ENCODE results near the gene ARHGEF25. TPM values are rescaled to one million over a fixed set of nuclear protein-coding genes. Genes with fewer than 3 reads are reported as not detected.
"Not testable (repeated sequence)": the region's sequence is repeated elsewhere in the genome, so short reads cannot be mapped to it uniquely, and the experiment has no call there.

Gene ARHGEF25
- total and polyA plus RNA-seq, 2 of the 4 experiments (the other 2 are of a cell fraction): 6.3 to 17.9 TPM

DNA sequence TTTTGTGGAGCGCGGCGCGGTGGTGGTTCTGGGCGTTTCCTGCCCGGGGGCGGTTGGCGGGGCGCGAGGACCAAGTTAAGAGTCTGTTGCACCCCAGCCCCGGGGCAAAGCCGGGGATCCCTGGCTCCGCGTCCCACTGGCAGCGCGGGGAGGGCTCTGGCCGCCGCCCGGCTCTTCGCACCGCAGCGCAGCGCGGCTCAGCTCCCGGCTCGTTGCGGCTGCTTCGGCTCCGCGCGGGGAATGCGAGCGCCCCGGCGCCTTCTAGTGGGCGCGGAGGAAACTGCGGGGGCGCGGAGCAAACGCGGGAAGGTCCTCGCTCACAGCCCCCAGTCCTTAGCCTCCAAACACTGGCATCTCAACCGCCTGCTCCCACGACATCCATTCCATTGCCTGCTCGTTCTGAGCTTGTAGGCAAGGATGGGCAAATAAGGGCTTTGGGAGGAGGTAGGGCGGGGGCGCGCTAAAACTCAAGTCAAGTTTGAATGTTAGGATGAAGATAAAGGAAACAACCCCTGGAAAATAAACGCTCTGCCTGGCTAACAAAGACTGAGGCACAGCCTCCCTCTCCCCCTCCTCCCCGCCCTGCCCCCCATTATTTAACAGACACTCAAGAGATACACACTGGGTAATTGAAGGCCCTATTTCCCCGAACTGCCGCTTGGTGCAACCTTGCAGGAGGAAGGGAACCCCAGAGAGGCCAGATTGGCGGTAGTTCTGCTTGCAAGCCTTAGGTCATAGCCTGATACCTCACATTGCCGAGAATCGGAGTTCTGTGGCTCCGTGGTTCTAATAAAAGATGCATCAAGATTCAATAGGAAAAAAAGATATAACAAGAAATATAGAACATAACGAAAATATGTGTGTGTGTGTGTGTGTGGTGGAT, 22.0 kb downstream of the ARHGEF25 start, which contains the start of gene B4GALNT1 (continued):
- TF ChIP-seq, protein P1, sequence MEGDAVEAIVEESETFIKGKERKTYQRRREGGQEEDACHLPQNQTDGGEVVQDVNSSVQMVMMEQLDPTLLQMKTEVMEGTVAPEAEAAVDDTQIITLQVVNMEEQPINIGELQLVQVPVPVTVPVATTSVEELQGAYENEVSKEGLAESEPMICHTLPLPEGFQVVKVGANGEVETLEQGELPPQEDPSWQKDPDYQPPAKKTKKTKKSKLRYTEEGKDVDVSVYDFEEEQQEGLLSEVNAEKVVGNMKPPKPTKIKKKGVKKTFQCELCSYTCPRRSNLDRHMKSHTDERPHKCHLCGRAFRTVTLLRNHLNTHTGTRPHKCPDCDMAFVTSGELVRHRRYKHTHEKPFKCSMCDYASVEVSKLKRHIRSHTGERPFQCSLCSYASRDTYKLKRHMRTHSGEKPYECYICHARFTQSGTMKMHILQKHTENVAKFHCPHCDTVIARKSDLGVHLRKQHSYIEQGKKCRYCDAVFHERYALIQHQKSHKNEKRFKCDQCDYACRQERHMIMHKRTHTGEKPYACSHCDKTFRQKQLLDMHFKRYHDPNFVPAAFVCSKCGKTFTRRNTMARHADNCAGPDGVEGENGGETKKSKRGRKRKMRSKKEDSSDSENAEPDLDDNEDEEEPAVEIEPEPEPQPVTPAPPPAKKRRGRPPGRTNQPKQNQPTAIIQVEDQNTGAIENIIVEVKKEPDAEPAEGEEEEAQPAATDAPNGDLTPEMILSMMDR (conservative IDR thresholded peaks at IDR 0.05; ENCODE audit: low read depth, low read length): peak; percentile 81
- TF ChIP-seq POLR2A (IDR thresholded peaks at IDR 0.05; ENCODE audit: low read depth, low read length) (no peak), CHD1 (IDR thresholded peaks at IDR 0.05; ENCODE audit: low read depth, low read length) (no peak), CEBPB (IDR thresholded peaks at IDR 0.05; ENCODE audit: low read depth, low read length) (no peak), RAD21 (IDR thresholded peaks at IDR 0.05; ENCODE audit: low read length) (peak; percentile 64), RFX5 (IDR thresholded peaks at IDR 0.05; ENCODE audit: low read depth, low read length) (no peak), RCOR1 (IDR thresholded peaks at IDR 0.05; ENCODE audit: insufficient replicate concordance, low read length) (no peak), MAZ (IDR thresholded peaks at IDR 0.05; ENCODE audit: borderline replicate concordance, low read depth, low read length) (peak; percentile 78; the same call in 1 of the 2 replicates), MXI1 (IDR thresholded peaks at IDR 0.05; ENCODE audit: borderline replicate concordance, low read depth, low read length) (no peak)

DNA sequence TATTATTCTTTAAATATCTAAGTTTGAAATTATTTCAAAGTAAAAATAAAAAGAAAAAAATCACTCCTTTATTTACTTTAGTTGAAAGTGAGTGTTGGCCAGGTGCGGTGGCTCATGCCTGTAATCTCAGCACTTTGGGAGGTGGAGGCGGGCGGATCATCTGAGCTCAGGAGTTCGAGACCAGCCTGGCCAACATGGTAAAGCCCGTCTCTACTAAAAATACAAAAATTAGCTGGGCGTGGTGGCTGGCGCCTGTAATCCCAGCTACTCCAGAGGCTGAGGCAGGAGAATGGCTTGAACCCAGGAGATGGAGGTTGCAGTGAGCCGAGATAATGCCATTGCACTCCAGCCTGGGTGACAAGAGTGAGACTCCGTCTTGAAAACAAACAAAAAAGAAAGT, 25.5 kb downstream of the ARHGEF25 start:
- H4K91ac ChIP-seq (ENCODE audit: insufficient read depth, low read depth, low read length); BruUV-seq (replicated peaks); H2AFZ ChIP-seq (replicated peaks; ENCODE audit: low read length, poor library complexity); H3K9me1 ChIP-seq (ENCODE audit: insufficient read depth, low read length); H3K4ac ChIP-seq (ENCODE audit: low read depth, low read length); H3K4me1 ChIP-seq (ENCODE audit: control insufficient read depth, insufficient read depth, low read length); H4K5ac ChIP-seq (ENCODE audit: low read depth, low read length); H3K36me3 ChIP-seq (ENCODE audit: control insufficient read depth, insufficient read depth, low read length); H4K20me1 ChIP-seq (ENCODE audit: insufficient read depth, low read length); H3K9ac ChIP-seq (ENCODE audit: low read depth, low read length); dilution Hi-C loops (cut with HindIII; ENCODE audit: low sequenced_read_pairs, unreplicated experiment); H2BK20ac ChIP-seq (ENCODE audit: low read depth, low read length); H2BK15ac ChIP-seq (ENCODE audit: low read depth, low read length); H2AK9ac ChIP-seq (replicated peaks; ENCODE audit: low read depth, low read length, poor library complexity); H3K23ac ChIP-seq (ENCODE audit: low read depth, low read length); H3K14ac ChIP-seq (replicated peaks; ENCODE audit: low read depth, low read length); H2BK120ac ChIP-seq (ENCODE audit: low read depth, low read length); ATAC-seq (ENCODE audit: low read depth); H3K27ac ChIP-seq (ENCODE audit: insufficient read depth, low read length); intact Hi-C loops (cut with micrococcal nuclease); POLR2A ChIA-PET (ENCODE audit: unreplicated experiment); H3K4me2 ChIP-seq (ENCODE audit: low read depth, low read length); H2AK5ac ChIP-seq (ENCODE audit: low read depth, low read length); H3K79me1 ChIP-seq (ENCODE audit: low read depth in 1 of 2, low read length in 2 of 2); in situ Hi-C loops (cut with MboI; ENCODE audit: low sequenced_read_pairs); H3K18ac ChIP-seq (ENCODE audit: low read depth, low read length); H3K9me3 ChIP-seq (ENCODE audit: control insufficient read depth, insufficient read depth, low read length); H3K56ac ChIP-seq (ENCODE audit: extremely low read depth, insufficient read depth, low read length); H2BK5ac ChIP-seq (ENCODE audit: low read depth, low read length, poor library complexity, severe bottlenecking); H4K8ac ChIP-seq (ENCODE audit: low read depth in 2 of 2, low read length in 2 of 2); DNase-seq; H3K4me3 ChIP-seq (ENCODE audit: insufficient read depth, low read depth, low read length): not testable (repeated sequence)
- 88% methylated on average over 3 of the region's 9 CpGs; no CpG with 5 or more reads in 1 of the 2 experiments for WGBS, 2 experiments (ENCODE audit: extremely low coverage in 2 of 2, insufficient read length in 1 of 2)
- CTCF ChIA-PET: interaction anchor here (0.6 to 0.7 kb wide), 3 partner anchors 38 to 305 kb away, joined by 3 to 4 read pairs (median 3); partner anchors contain the start of gene ATP23
- H3K27me3 ChIP-seq (ENCODE audit: control insufficient read depth, insufficient read depth, low read length): peaks cover 31% of the 10 kb centered on the region

Data from IMR-90 (cell line).